Measurements from ENCODE around the gene CILP2.
A peak's percentile ranks its signal among the peaks of the same experiment; 100 is the strongest.

CILP2 gene

DNA sequence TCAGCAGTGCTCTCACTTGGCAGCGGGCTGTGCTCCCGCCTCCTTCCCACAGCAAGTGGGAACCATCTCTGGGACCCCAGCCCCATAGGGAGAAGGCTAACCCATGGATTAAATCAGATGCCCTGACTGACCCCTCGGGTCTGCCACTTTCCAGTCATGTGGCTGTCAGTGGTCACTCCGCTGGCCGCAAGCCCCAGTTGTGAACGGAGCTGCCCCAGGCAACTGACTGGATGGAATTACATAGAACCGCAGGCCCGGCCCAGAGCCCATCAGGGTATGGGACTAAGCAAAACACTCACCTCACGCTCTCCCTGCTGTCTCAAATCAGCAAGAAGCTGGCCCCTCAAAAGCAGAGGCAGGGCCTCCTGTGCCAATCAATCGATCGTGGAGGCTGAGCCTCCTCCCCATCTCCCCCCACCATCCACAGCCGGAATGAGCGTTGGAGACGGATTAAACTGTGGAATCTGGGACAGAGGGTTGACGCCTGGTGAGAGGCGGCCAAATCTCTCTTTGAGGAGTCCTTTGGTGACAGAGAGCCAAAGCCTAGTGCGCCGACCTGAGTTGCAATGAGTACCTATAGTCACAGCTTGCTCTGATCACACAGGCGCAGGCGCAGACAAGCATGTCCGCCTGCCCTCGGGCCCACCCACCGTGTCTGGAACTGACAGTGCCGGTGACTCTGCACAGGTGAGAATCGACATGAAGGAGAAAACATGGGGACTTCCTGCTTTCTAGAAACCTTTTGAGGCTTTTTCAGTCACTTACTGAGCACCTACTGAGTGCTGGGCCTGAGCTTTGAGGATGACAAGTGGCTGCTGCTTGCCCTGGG, 41.7 kb downstream of the CILP2 start:
- H4K20me1 ChIP-seq = no peaks in the 10 kb centered on the region
- no peaks in the 10 kb centered on the region for H3K36me3 ChIP-seq
- TF ChIP-seq Cebpa-rat (IDR thresholded peaks at IDR 0.05) = no peak
- no peaks in the 10 kb centered on the region for H3K4me1 ChIP-seq
- no peak overlapping the region for H3K4me2 ChIP-seq
- no peaks in the 10 kb centered on the region for H3K27me3 ChIP-seq
- H3K4me3 ChIP-seq = no peak overlapping the region
- H3K9me3 ChIP-seq = no peaks in the 10 kb centered on the region
- no peak overlapping the region for H3K27ac ChIP-seq
- no peak overlapping the region for H3K9ac ChIP-seq

DNA sequence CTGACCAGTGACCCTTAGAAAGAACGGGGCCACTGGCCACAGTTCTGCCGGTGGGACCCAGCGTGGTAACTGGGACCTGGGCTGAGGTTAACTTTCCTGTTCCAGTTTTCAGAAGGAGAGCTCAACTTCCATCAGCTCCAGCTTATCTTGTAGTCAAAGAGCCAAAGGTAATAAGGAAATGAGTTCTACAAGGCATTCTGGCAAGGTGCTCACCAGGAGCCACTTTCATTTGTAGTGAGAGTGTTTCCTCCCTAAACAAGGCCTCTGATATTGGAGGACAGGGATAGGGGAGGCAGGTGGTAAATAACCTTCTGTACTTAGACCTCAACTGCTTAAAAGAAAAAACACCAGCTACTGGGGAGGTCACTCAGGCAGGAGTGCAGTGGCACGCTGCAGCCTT, 42.4 kb downstream of the CILP2 start:
- H3K27ac ChIP-seq = no peak overlapping the region
- no peak overlapping the region for H3K4me3 ChIP-seq
- H3K4me2 ChIP-seq = no peak overlapping the region
- no peak for TF ChIP-seq Cebpa-rat (IDR thresholded peaks at IDR 0.05)
- H3K36me3 ChIP-seq = no peaks in the 10 kb centered on the region
- no peaks in the 10 kb centered on the region for H3K27me3 ChIP-seq
- H3K9me3 ChIP-seq = no peaks in the 10 kb centered on the region
- H3K4me1 ChIP-seq = peaks cover 6% of the 10 kb centered on the region; the same call in 1 of the 2 replicates
- H4K20me1 ChIP-seq = no peaks in the 10 kb centered on the region
- H3K9ac ChIP-seq = no peak overlapping the region

DNA sequence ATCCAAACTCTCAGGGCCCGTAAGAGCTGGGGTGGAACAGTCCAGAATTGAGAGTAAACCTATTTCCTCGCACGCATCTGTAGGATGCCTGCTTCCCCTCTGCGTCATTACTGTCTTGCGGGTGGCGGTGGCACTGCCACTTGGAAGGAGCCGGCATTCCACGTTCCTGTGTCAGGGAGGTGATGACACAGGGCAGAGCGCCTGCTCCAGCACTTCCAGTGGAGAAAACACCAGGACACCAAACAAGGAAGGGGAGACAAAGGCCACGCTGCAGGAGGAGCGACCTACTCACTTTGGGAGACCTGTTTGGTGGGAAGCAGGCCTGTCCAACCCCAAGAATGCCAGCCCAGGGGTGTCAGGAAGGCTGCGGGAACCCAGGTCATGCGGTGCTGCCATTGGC, 43.3 kb downstream of the CILP2 start:
- TF ChIP-seq Cebpa-rat (IDR thresholded peaks at IDR 0.05) = no peak
- Histone ChIP-seq H3K36me3 (no peaks in the 10 kb centered on the region), H3K27ac (no peak overlapping the region), H4K20me1 (no peaks in the 10 kb centered on the region), H3K4me2 (no peak overlapping the region), H3K4me1 (peaks cover 7% of the 10 kb centered on the region; the same call in 1 of the 2 replicates), H3K9ac (no peak overlapping the region), H3K4me3 (no peak overlapping the region), H3K27me3 (no peaks in the 10 kb centered on the region), H3K9me3 (no peaks in the 10 kb centered on the region)

DNA sequence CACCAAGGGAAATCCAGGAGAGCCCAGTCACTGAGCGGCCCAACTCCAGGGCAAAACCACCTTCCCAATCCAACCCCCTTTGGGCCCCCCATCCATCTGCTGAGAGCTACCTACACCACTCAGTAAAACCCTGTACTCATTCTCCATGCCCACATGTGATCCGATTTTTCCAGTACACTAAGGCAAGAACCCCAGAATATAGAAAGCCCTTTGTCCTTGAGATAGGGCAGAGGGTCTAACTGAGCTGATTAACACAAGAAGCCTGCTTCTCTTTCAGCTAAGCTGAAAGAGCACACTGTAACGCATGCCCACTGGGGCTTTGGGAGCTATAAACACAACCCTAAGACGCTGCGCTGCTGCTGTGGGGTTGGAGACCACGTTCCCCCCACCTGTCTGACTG, 44.4 kb downstream of the CILP2 start:
- Histone ChIP-seq H3K4me1 (peaks cover 7% of the 10 kb centered on the region; the same call in 1 of the 2 replicates), H3K36me3 (no peaks in the 10 kb centered on the region), H3K27ac (no peak overlapping the region), H3K4me2 (no peak overlapping the region), H3K4me3 (no peak overlapping the region), H3K9ac (no peak overlapping the region), H3K9me3 (no peaks in the 10 kb centered on the region), H4K20me1 (no peaks in the 10 kb centered on the region), H3K27me3 (no peaks in the 10 kb centered on the region)
- no peak for TF ChIP-seq Cebpa-rat (IDR thresholded peaks at IDR 0.05)

DNA sequence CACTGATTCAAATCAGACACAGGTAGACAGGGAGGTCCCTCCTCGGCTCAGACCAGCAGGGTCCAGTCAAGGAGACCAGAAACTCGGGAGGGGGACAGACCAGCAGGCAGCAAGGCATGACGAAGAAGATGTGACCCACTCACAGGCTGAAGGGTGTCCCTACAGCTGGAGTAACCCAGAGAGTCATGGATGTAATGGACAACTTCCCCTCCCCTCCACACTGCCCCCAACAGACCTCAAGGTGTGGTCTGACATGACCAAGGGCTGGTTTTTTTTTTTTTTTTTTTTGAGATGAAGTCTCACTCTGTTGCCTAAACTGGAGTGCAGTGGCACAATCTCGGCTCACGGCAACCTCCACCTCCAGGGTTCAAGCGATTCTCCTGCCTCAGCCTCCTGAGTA, 46.3 kb downstream of the CILP2 start:
- no peak overlapping the region for H3K9ac ChIP-seq
- TF ChIP-seq Cebpa-rat (IDR thresholded peaks at IDR 0.05) = no peak
- H3K9me3 ChIP-seq = no peaks in the 10 kb centered on the region
- no peaks in the 10 kb centered on the region for H3K27me3 ChIP-seq
- no peak overlapping the region for H3K4me3 ChIP-seq
- no peak overlapping the region for H3K27ac ChIP-seq
- no peak overlapping the region for H3K4me2 ChIP-seq
- H3K4me1 ChIP-seq = peaks cover 7% of the 10 kb centered on the region; the same call in 1 of the 2 replicates
- no peaks in the 10 kb centered on the region for H4K20me1 ChIP-seq
- no peaks in the 10 kb centered on the region for H3K36me3 ChIP-seq

DNA sequence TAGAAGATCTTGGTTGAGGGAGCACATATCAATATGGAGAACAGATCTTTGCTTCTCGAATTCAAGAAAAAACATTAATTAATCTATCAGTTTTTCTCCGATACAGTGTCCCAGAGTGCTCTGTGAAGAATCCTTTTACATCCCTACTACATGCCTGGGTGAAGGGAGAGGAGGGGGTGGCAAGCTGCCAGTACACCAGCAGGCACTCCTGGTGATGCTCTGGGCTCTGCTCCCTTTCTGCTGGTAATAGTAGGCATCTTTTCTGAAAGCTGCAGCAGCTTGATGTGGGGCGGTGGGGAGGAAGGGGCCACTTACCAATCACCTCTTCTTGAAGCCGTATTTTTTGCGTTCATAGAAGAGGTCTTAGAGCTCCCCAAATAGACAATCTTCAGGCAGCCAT, 49.7 kb downstream of the CILP2 start:
- H3K36me3 ChIP-seq = peaks cover 7% of the 10 kb centered on the region; the same call in 1 of the 2 replicates
- H3K9me3 ChIP-seq = no peaks in the 10 kb centered on the region
- no peak overlapping the region for H3K4me2 ChIP-seq
- H4K20me1 ChIP-seq = no peaks in the 10 kb centered on the region
- TF ChIP-seq Cebpa-rat (IDR thresholded peaks at IDR 0.05) = no peak
- H3K4me1 ChIP-seq = peaks cover 16% of the 10 kb centered on the region
- H3K27ac ChIP-seq = no peak overlapping the region
- H3K9ac ChIP-seq = no peak overlapping the region
- no peaks in the 10 kb centered on the region for H3K27me3 ChIP-seq
- H3K4me3 ChIP-seq = no peak overlapping the region

DNA sequence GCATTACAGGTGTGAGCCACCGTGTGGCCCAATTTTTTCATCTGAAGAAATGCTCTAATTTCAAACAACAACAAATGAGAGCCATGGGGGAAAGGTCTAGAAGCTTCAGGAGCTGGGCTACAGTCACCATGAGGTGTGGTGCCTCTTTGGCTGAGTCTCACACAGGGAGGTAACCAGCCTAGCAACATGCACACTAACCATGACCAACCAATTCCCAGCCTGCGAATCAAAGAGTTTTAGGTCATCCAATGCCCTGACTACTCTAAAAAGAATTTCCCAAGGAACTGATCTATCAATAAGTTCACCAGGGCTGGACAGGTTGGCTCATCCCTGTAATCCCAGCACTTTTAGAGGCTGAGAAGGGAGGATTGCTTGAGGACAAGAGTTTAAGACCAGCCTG, 50.5 kb downstream of the CILP2 start:
- no peaks in the 10 kb centered on the region for H3K9me3 ChIP-seq
- peaks cover 15% of the 10 kb centered on the region; the same call in 1 of the 2 replicates for H3K36me3 ChIP-seq
- H3K9ac ChIP-seq = no peak overlapping the region
- no peak for TF ChIP-seq Cebpa-rat (IDR thresholded peaks at IDR 0.05)
- no peak overlapping the region for H3K27ac ChIP-seq
- peaks cover 16% of the 10 kb centered on the region for H3K4me1 ChIP-seq
- H3K4me2 ChIP-seq = no peak overlapping the region
- no peaks in the 10 kb centered on the region for H4K20me1 ChIP-seq
- no peaks in the 10 kb centered on the region for H3K27me3 ChIP-seq
- no peak overlapping the region for H3K4me3 ChIP-seq

DNA sequence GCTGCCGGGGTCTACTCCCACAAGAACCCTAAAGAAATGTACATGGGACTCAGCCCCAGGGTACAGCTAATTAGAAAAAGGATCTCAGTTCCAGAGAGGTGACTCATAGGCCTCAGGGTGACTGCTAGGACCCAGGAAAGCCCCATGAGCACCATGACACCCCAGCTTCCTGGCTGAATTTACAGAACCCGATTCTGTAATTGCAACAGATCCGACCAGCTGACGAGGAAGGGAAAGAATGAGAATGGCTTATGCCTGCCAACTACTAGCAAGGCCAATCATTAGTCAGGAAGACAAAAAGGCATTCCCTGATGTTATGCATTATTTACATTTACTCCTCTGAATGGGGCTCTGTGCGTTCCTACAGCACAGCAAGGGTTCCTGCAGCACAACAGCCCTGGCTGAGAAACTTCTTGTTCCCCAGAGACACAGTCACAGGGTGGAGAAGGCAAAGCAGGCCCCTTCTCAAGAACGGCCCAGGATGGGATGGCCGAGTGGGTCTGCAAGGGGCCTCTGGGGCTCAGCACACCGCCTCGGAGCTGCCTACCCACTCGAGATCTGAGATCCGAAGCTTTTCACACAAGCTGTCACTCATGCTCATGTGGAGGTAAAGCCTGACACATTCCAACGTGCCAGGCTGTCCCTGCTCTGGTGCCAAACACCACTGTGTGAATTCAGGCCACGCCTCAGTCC, 53.2 kb downstream of the CILP2 start:
- Histone ChIP-seq H3K27ac (no peak overlapping the region), H3K27me3 (no peaks in the 10 kb centered on the region), H4K20me1 (no peaks in the 10 kb centered on the region), H3K4me2 (peak overlapping the region; percentile 16; the same call in 1 of the 2 replicates), H3K4me1 (peaks cover 24% of the 10 kb centered on the region), H3K9me3 (no peaks in the 10 kb centered on the region), H3K4me3 (no peak overlapping the region), H3K9ac (no peak overlapping the region), H3K36me3 (peaks cover 17% of the 10 kb centered on the region; the same call in 1 of the 2 replicates)
- TF ChIP-seq Cebpa-rat (IDR thresholded peaks at IDR 0.05) = no peak

DNA sequence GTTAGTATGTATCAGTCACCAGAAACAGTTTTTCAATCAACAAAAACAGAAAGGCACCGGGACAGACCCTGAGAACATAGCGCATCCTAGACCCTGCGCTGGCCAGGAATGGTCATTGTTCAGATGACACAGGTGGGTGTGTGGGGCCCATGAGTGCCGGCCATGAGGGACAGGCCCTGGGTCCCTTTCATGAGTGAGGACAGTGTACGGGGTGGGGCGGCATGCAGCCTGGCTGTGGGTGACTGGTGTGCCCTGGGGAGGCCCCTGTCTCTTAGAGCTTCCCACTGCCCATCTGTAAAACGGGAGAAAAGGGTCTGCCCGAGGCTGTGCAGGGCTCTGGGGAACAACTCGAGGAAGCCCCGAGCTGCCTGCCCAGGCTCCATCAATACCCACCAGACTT, 54.6 kb downstream of the CILP2 start:
- peaks cover 17% of the 10 kb centered on the region; the same call in 1 of the 2 replicates for H3K36me3 ChIP-seq
- H3K4me2 ChIP-seq = no peak overlapping the region
- H3K4me3 ChIP-seq = no peak overlapping the region
- H3K4me1 ChIP-seq = peaks cover 38% of the 10 kb centered on the region
- no peak overlapping the region for H3K9ac ChIP-seq
- no peaks in the 10 kb centered on the region for H3K27me3 ChIP-seq
- no peak overlapping the region for H3K27ac ChIP-seq
- no peak for TF ChIP-seq Cebpa-rat (IDR thresholded peaks at IDR 0.05)
- no peaks in the 10 kb centered on the region for H3K9me3 ChIP-seq
- H4K20me1 ChIP-seq = no peaks in the 10 kb centered on the region

DNA sequence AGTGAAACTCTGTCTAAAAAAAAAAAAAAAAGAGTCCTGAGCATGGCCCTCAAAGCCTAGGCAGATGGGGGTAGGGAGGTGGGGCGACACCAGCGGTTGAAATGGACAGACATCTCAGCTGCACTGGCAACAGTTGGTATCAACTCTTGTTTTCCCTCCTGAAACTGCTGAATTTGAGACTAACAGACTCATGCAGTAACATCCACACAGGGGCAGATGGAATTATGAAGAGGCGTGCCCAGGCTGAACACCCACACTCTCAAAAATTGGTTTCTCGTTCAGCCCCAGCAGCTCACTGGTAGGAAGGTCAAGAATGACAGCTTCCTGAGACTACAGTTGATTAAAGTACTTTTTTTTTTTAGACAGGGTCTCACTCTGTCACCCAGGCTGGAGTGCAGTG, 56.3 kb downstream of the CILP2 start:
- no peak for TF ChIP-seq Cebpa-rat (IDR thresholded peaks at IDR 0.05)
- Histone ChIP-seq H3K9me3 (no peaks in the 10 kb centered on the region), H3K4me2 (no peak overlapping the region), H3K4me1 (peaks cover 55% of the 10 kb centered on the region), H3K4me3 (no peak overlapping the region), H3K27ac (no peak overlapping the region), H3K9ac (no peak overlapping the region), H4K20me1 (no peaks in the 10 kb centered on the region), H3K36me3 (peaks cover 17% of the 10 kb centered on the region; the same call in 1 of the 2 replicates), H3K27me3 (no peaks in the 10 kb centered on the region)
